PC-3 (cell line): ENCODE measurements around the gene AAMDC.

ENCODE experiments used
- CTCF ChIP-seq: fragments of 300-600 bp; sonication (generic); conservative IDR thresholded peaks from 2 replicates; pipeline ENCODE4 v1.5.1; 2017; ENCODE audit warnings: antibody characterized with exemption, low read depth, mild to moderate bottlenecking, low read length
- EZH2 ChIP-seq: fragments of 300-600 bp; sonication (generic); IDR thresholded peaks from one replicate; pipeline ENCODE4 v1.6.1; 2017; ENCODE audit warnings: antibody characterized with exemption, mild to moderate bottlenecking, low read length; ENCODE audit not compliant: unreplicated experiment
- EZH2phosphoT487 ChIP-seq: fragments of 300-600 bp; sonication (generic); IDR thresholded peaks from 2 replicates; pipeline ENCODE4 v1.6.1; 2018; ENCODE audit warnings: mild to moderate bottlenecking, antibody characterized with exemption, low read length, borderline replicate concordance

- TF ChIP-seq CTCF (no peak), EZH2 (no peak), EZH2phosphoT487 (no peak)
Measured at GRCh38 chr11:77854838-77855237, 33.9 kb downstream of the AAMDC start.
